Measurements from ENCODE around the gene PHF14. TPM values are rescaled to one million over a fixed set of nuclear protein-coding genes. Genes with fewer than 3 reads are reported as not detected.
A peak's percentile ranks its signal among the peaks of the same experiment; 100 is the strongest.

The PHF14 gene
- total and polyA plus RNA-seq, 4 donors = 57.5 to 119 (median 72.3) TPM

- H3K27ac ChIP-seq (ENCODE audit: low read depth, low read length) = no peak overlapping the region
- WGBS (ENCODE audit: insufficient coverage) = 94% methylated on average over 2 of the region's 5 CpGs
- no peaks in the 10 kb centered on the region for H3K27me3 ChIP-seq (ENCODE audit: control insufficient read depth, insufficient read depth, low read length)
- peak in 1 of 6 donors; percentile 68 for DNase-seq (ENCODE audit: low read depth in 4 of 6, low spot score in 6 of 6)
- no peaks in the 10 kb centered on the region for H3K9me3 ChIP-seq (ENCODE audit: control insufficient read depth, insufficient read depth, low read length)
- no peaks in the 10 kb centered on the region for H3K36me3 ChIP-seq (ENCODE audit: control insufficient read depth, insufficient read depth, low read length)
- no peak overlapping the region for H3K4me3 ChIP-seq (ENCODE audit: low read depth, low read length)
- peaks cover 2% of the 10 kb centered on the region for H3K4me1 ChIP-seq (ENCODE audit: control insufficient read depth, insufficient read depth, low read length)
Measured at GRCh38 chr7:11208883-11209465, 235.3 kb downstream of the PHF14 start.

GRCh38 chr7:11210374-11210773 lies 236.7 kb downstream of the PHF14 start:
- no peak for DNase-seq (ENCODE audit: low read depth in 4 of 6, low spot score in 6 of 6)
- Histone ChIP-seq H3K27ac (ENCODE audit: low read depth, low read length) (no peak overlapping the region), H3K36me3 (ENCODE audit: control insufficient read depth, insufficient read depth, low read length) (no peaks in the 10 kb centered on the region), H3K9me3 (ENCODE audit: control insufficient read depth, insufficient read depth, low read length) (no peaks in the 10 kb centered on the region), H3K4me1 (ENCODE audit: control insufficient read depth, insufficient read depth, low read length) (peaks cover 2% of the 10 kb centered on the region), H3K27me3 (ENCODE audit: control insufficient read depth, insufficient read depth, low read length) (no peaks in the 10 kb centered on the region), H3K4me3 (ENCODE audit: low read depth, low read length) (no peak overlapping the region)
- no CpG with 5 or more reads among the region's 2 CpGs for WGBS (ENCODE audit: insufficient coverage)

- DNase-seq (ENCODE audit: low read depth in 4 of 6, low spot score in 6 of 6) = peak; percentile 67 to 97 (median 80)
- H3K4me3 ChIP-seq (ENCODE audit: low read depth, low read length) = no peak overlapping the region
- H3K9me3 ChIP-seq (ENCODE audit: control insufficient read depth, insufficient read depth, low read length) = no peaks in the 10 kb centered on the region
- H3K36me3 ChIP-seq (ENCODE audit: control insufficient read depth, insufficient read depth, low read length) = no peaks in the 10 kb centered on the region
- H3K27ac ChIP-seq (ENCODE audit: low read depth, low read length) = peak overlapping the region; percentile 43
- WGBS (ENCODE audit: insufficient coverage) = 51% methylated on average over 2 of the region's 4 CpGs
- no peaks in the 10 kb centered on the region for H3K27me3 ChIP-seq (ENCODE audit: control insufficient read depth, insufficient read depth, low read length)
- peaks cover 2% of the 10 kb centered on the region for H3K4me1 ChIP-seq (ENCODE audit: control insufficient read depth, insufficient read depth, low read length)
Measured at GRCh38 chr7:11212080-11212711, 238.5 kb downstream of the PHF14 start.

GRCh38 chr7:11212816-11213215 lies 239.1 kb downstream of the PHF14 start:
- Histone ChIP-seq H3K27ac (ENCODE audit: low read depth, low read length) (peak overlapping the region; percentile 43), H3K9me3 (ENCODE audit: control insufficient read depth, insufficient read depth, low read length) (no peaks in the 10 kb centered on the region), H3K4me3 (ENCODE audit: low read depth, low read length) (no peak overlapping the region), H3K27me3 (ENCODE audit: control insufficient read depth, insufficient read depth, low read length) (no peaks in the 10 kb centered on the region), H3K4me1 (ENCODE audit: control insufficient read depth, insufficient read depth, low read length) (peaks cover 2% of the 10 kb centered on the region), H3K36me3 (ENCODE audit: control insufficient read depth, insufficient read depth, low read length) (no peaks in the 10 kb centered on the region)
- DNase-seq (ENCODE audit: low read depth in 4 of 6, low spot score in 6 of 6) = peak in 1 of 6 donors; percentile 61
- no CpG with 5 or more reads among the region's 1 CpG for WGBS (ENCODE audit: insufficient coverage)

- H3K4me3 ChIP-seq (ENCODE audit: low read depth, low read length) = no peak overlapping the region
- H3K36me3 ChIP-seq (ENCODE audit: control insufficient read depth, insufficient read depth, low read length) = no peaks in the 10 kb centered on the region
- H3K27me3 ChIP-seq (ENCODE audit: control insufficient read depth, insufficient read depth, low read length) = no peaks in the 10 kb centered on the region
- peak in 1 of 6 donors; percentile 27 for DNase-seq (ENCODE audit: low read depth in 4 of 6, low spot score in 6 of 6)
- H3K4me1 ChIP-seq (ENCODE audit: control insufficient read depth, insufficient read depth, low read length) = peaks cover 2% of the 10 kb centered on the region
- no peak overlapping the region for H3K27ac ChIP-seq (ENCODE audit: low read depth, low read length)
- no peaks in the 10 kb centered on the region for H3K9me3 ChIP-seq (ENCODE audit: control insufficient read depth, insufficient read depth, low read length)
- 63% methylated on average over 1 of the region's 1 CpG for WGBS (ENCODE audit: insufficient coverage)
Measured at GRCh38 chr7:11213266-11213665, 239.6 kb downstream of the PHF14 start.

- no CpG with 5 or more reads among the region's 2 CpGs for WGBS (ENCODE audit: insufficient coverage)
- DNase-seq (ENCODE audit: low read depth in 4 of 6, low spot score in 6 of 6) = peak in 1 of 6 donors; percentile 32
- Histone ChIP-seq H3K27me3 (ENCODE audit: control insufficient read depth, insufficient read depth, low read length) (no peaks in the 10 kb centered on the region), H3K4me1 (ENCODE audit: control insufficient read depth, insufficient read depth, low read length) (peaks cover 2% of the 10 kb centered on the region), H3K27ac (ENCODE audit: low read depth, low read length) (no peak overlapping the region), H3K9me3 (ENCODE audit: control insufficient read depth, insufficient read depth, low read length) (no peaks in the 10 kb centered on the region), H3K36me3 (ENCODE audit: control insufficient read depth, insufficient read depth, low read length) (no peaks in the 10 kb centered on the region), H3K4me3 (ENCODE audit: low read depth, low read length) (no peak overlapping the region)
Measured at GRCh38 chr7:11216276-11216675, 242.6 kb downstream of the PHF14 start.

- Histone ChIP-seq H3K4me3 (ENCODE audit: low read depth, low read length) (no peak overlapping the region), H3K9me3 (ENCODE audit: control insufficient read depth, insufficient read depth, low read length) (no peaks in the 10 kb centered on the region), H3K36me3 (ENCODE audit: control insufficient read depth, insufficient read depth, low read length) (no peaks in the 10 kb centered on the region), H3K27ac (ENCODE audit: low read depth, low read length) (no peak overlapping the region), H3K27me3 (ENCODE audit: control insufficient read depth, insufficient read depth, low read length) (no peaks in the 10 kb centered on the region), H3K4me1 (ENCODE audit: control insufficient read depth, insufficient read depth, low read length) (no peaks in the 10 kb centered on the region)
- 86% methylated on average over 3 of the region's 6 CpGs for WGBS (ENCODE audit: insufficient coverage)
- peak in 1 of 6 donors; percentile 23 for DNase-seq (ENCODE audit: low read depth in 4 of 6, low spot score in 6 of 6)
Measured at GRCh38 chr7:11217848-11218565, 244.3 kb downstream of the PHF14 start.
